CD4-positive, alpha-beta memory T cell (primary cell): Measurements from ENCODE around the gene NSD1. TPM values are rescaled to one million over a fixed set of nuclear protein-coding genes. Genes with fewer than 3 reads are reported as not detected.

Experiments
- CTCF ChIA-PET: fragments of 350-600 bp; sonication (Branson Sonifier 250); formaldehyde crosslinking; loops from one replicate; lab custom pipeline; 2021; ENCODE audit warnings: inconsistent platforms; ENCODE audit not compliant: partially characterized antibody; lab: Charles Lee
- POLR2A ChIA-PET: fragments of 350-600 bp; sonication (Branson Sonifier 250); formaldehyde crosslinking; loops from one replicate; lab custom pipeline; 2021; ENCODE audit not compliant: partially characterized antibody; lab: Charles Lee
- DNase-seq, 5 donors: peaks; one replicate each; pipeline versions ENCODE4 v3.0.0 to v3.0.0-alpha.2; 2020 to 2022; ENCODE audit warnings: mixed read lengths in 1 of 5
- H3K27ac ChIP-seq: one replicate; pipeline ENCODE4 v1.7.0; 2013; ENCODE audit warnings: low read depth, low read length
- H3K27me3 ChIP-seq: 2 replicates; pipeline ENCODE4 v1.7.0; 2013; ENCODE audit warnings: mild to moderate bottlenecking, low read length, moderate library complexity; ENCODE audit not compliant: insufficient read depth
- H3K36me3 ChIP-seq: 2 replicates; pipeline ENCODE4 v1.7.0; 2013; ENCODE audit warnings: mild to moderate bottlenecking, low read length, moderate library complexity; ENCODE audit not compliant: insufficient read depth
- H3K4me1 ChIP-seq: 2 replicates; pipeline ENCODE4 v1.7.0; 2013; ENCODE audit warnings: mild to moderate bottlenecking, low read length, moderate library complexity; ENCODE audit not compliant: insufficient read depth
- H3K4me3 ChIP-seq, 2 donors: one replicate each; pipeline ENCODE4 v1.7.0; 2013; ENCODE audit warnings: low read length in 2 of 2, mild to moderate bottlenecking in 1 of 2
- H3K9me3 ChIP-seq, 2 donors: one replicate each; pipeline ENCODE4 v1.7.0; 2013; ENCODE audit warnings: low read length in 2 of 2, control low read depth in 1 of 2; ENCODE audit not compliant: control insufficient read depth in 1 of 2
- H3K27ac Mint-ChIP-seq, 7 donors: one replicate each; pipeline ENCODE4 v1.8.0; 2020 to 2021; ENCODE audit warnings: mixed read lengths in 7 of 7, mild to moderate bottlenecking in 6 of 7, inconsistent platforms in 3 of 7, moderate library complexity in 3 of 7
- H3K27me3 Mint-ChIP-seq, 2 donors: one replicate each; pipeline ENCODE4 v1.8.0; 2020 to 2021; ENCODE audit warnings: mixed read lengths in 2 of 2
- H3K36me3 Mint-ChIP-seq, 2 donors: one replicate each; pipeline ENCODE4 v1.8.0; 2020 to 2021; ENCODE audit warnings: mixed read lengths in 2 of 2, inconsistent platforms in 1 of 2, mild to moderate bottlenecking in 1 of 2
- H3K4me1 Mint-ChIP-seq, 4 donors: one replicate each; pipeline ENCODE4 v1.8.0; 2020 to 2021; ENCODE audit warnings: mixed read lengths in 4 of 4, mild to moderate bottlenecking in 1 of 4
- H3K4me3 Mint-ChIP-seq, 8 donors: one replicate each; pipeline ENCODE4 v1.8.0; 2020 to 2021; ENCODE audit warnings: mixed read lengths in 8 of 8, mild to moderate bottlenecking in 7 of 8, moderate library complexity in 6 of 8, inconsistent platforms in 3 of 8
- H3K9me3 Mint-ChIP-seq, 8 donors: one replicate each; pipeline ENCODE4 v1.8.0; 2020 to 2021; ENCODE audit warnings: mixed read lengths in 8 of 8, mild to moderate bottlenecking in 5 of 8, inconsistent platforms in 3 of 8, moderate library complexity in 1 of 8
- intact Hi-C: fragments of 100-400 bp; cut with micrococcal nuclease; formaldehyde crosslinking; loops from one replicate; pipeline ENCODE4 v1.15.1; 2023
- polyA plus RNA-seq, 2 donors: library from polyadenylated mRNA; unstranded; fragments of 300-500 nt; fragmentation: Illumina TruSeq; gene quantifications; one replicate each; pipeline ENCODE4 v1.2.3, GENCODE V29; 2021
- total RNA-seq, 2 experiments: library from RNA; stranded (reverse); gene quantifications; one replicate each; pipeline ENCODE4 v1.2.3, GENCODE V29; 2021

Gene NSD1
- total and polyA plus RNA-seq, 4 experiments from 2014 or later = 14.3 to 122 (median 90.0) TPM

- ChIA-PET CTCF (no interaction called here), POLR2A (no interaction called here)
- no peaks in the 10 kb centered on the region for H3K4me1 ChIP-seq
- no peaks in the 10 kb centered on the region for H3K9me3 Mint-ChIP-seq
- H3K9me3 ChIP-seq = no peaks in the 10 kb centered on the region
- peak overlapping the region in 5 of 7 donors; percentile 10 to 57 (median 27) for H3K27ac Mint-ChIP-seq
- intact Hi-C loops = no loop called here
- no peaks in the 10 kb centered on the region for H3K27me3 ChIP-seq
- H3K27ac ChIP-seq = no peak overlapping the region
- peaks cover 31% of the 10 kb centered on the region for H3K36me3 ChIP-seq
- no peak overlapping the region for H3K4me3 Mint-ChIP-seq
- H3K27me3 Mint-ChIP-seq = no peaks in the 10 kb centered on the region
- H3K4me3 ChIP-seq = no peak overlapping the region
- peaks cover 50 to 74% of the 10 kb centered on the region in 2 donors for H3K36me3 Mint-ChIP-seq
- peaks cover 5 to 12% (median 7%) of the 10 kb centered on the region in 4 donors for H3K4me1 Mint-ChIP-seq
- no peak for DNase-seq
Observed at GRCh38 chr5:177212242-177212641, 78.7 kb downstream of the NSD1 start.

GRCh38 chr5:177220576-177220975, 87.0 kb downstream of the NSD1 start:
- H3K36me3 Mint-ChIP-seq = peaks cover 9 to 47% of the 10 kb centered on the region in 2 donors
- H3K4me1 ChIP-seq = peaks cover 3% of the 10 kb centered on the region
- H3K27ac Mint-ChIP-seq = no peak overlapping the region
- H3K4me3 Mint-ChIP-seq = no peak overlapping the region
- intact Hi-C loops = no loop called here
- CTCF ChIA-PET = interaction anchor here (0.9 to 1.5 kb wide), 2 partner anchors 109 to 110 kb away, joined by 3 to 5 read pairs; no protein-coding TSS in a partner anchor
- no peaks in the 10 kb centered on the region for H3K27me3 ChIP-seq
- no peaks in the 10 kb centered on the region for H3K9me3 ChIP-seq
- DNase-seq = no peak
- peaks cover 5% of the 10 kb centered on the region for H3K36me3 ChIP-seq
- POLR2A ChIA-PET = interaction anchor here (1.1 kb wide), 1 partner anchor 13 kb away, joined by 3 read pairs; no protein-coding TSS in a partner anchor
- no peak overlapping the region for H3K4me3 ChIP-seq
- H3K4me1 Mint-ChIP-seq = peaks cover 26 to 45% (median 36%) of the 10 kb centered on the region in 4 donors
- no peaks in the 10 kb centered on the region for H3K9me3 Mint-ChIP-seq
- H3K27ac ChIP-seq = no peak overlapping the region
- no peaks in the 10 kb centered on the region for H3K27me3 Mint-ChIP-seq

GRCh38 chr5:177222269-177222668, 88.7 kb downstream of the NSD1 start:
- no peak for DNase-seq
- Histone ChIP-seq H3K4me3 (no peak overlapping the region), H3K4me1 (peaks cover 3% of the 10 kb centered on the region), H3K27ac (no peak overlapping the region), H3K27me3 (no peaks in the 10 kb centered on the region), H3K9me3 (no peaks in the 10 kb centered on the region), H3K36me3 (peaks cover 10% of the 10 kb centered on the region)
- Mint-ChIP-seq H3K4me1 (peaks cover 25 to 42% (median 33%) of the 10 kb centered on the region in 4 donors), H3K27me3 (no peaks in the 10 kb centered on the region), H3K36me3 (peaks cover 13 to 44% of the 10 kb centered on the region in 2 donors), H3K27ac (peak overlapping the region in 2 of 7 donors; percentile 4 to 30), H3K9me3 (no peaks in the 10 kb centered on the region), H3K4me3 (no peak overlapping the region)
- ChIA-PET POLR2A (no interaction called here), CTCF (interaction anchor here (1.6 kb wide), 1 partner anchor 108 kb away, joined by 6 read pairs; no protein-coding TSS in a partner anchor)
- intact Hi-C loops = no loop called here

GRCh38 chr5:177225798-177226197, 92.2 kb downstream of the NSD1 start:
- ChIA-PET CTCF (interaction anchor here (0.8 kb wide), 1 partner anchor 10 kb away, joined by 3 read pairs; no protein-coding TSS in a partner anchor), POLR2A (no interaction called here)
- Mint-ChIP-seq H3K27me3 (no peaks in the 10 kb centered on the region), H3K9me3 (peaks cover 0 to 1% (median 0%) of the 10 kb centered on the region in 8 donors), H3K4me3 (no peak overlapping the region), H3K4me1 (peaks cover 22 to 40% (median 30%) of the 10 kb centered on the region in 4 donors), H3K27ac (no peak overlapping the region), H3K36me3 (peaks cover 21 to 47% of the 10 kb centered on the region in 2 donors)
- H3K9me3 ChIP-seq = no peaks in the 10 kb centered on the region
- no peaks in the 10 kb centered on the region for H3K4me1 ChIP-seq
- intact Hi-C loops = no loop called here
- no peaks in the 10 kb centered on the region for H3K27me3 ChIP-seq
- no peak overlapping the region for H3K4me3 ChIP-seq
- H3K36me3 ChIP-seq = peaks cover 6% of the 10 kb centered on the region
- DNase-seq = no peak
- H3K27ac ChIP-seq = no peak overlapping the region

- POLR2A ChIA-PET = interaction anchor here (1.2 kb wide), 1 partner anchor 94 kb away, joined by 3 read pairs; the partner anchor contains the start of gene NSD1
- H3K9me3 ChIP-seq = no peaks in the 10 kb centered on the region
- CTCF ChIA-PET = no interaction called here
- H3K4me3 ChIP-seq = no peak overlapping the region
- DNase-seq = no peak
- H3K27ac ChIP-seq = no peak overlapping the region
- peaks cover 19 to 34% (median 25%) of the 10 kb centered on the region in 4 donors for H3K4me1 Mint-ChIP-seq
- H3K36me3 Mint-ChIP-seq = peaks cover 18 to 45% of the 10 kb centered on the region in 2 donors
- peaks cover 0 to 1% (median 0%) of the 10 kb centered on the region in 8 donors for H3K9me3 Mint-ChIP-seq
- peaks cover 6% of the 10 kb centered on the region for H3K36me3 ChIP-seq
- H3K4me1 ChIP-seq = no peaks in the 10 kb centered on the region
- no peaks in the 10 kb centered on the region for H3K27me3 ChIP-seq
- no peak overlapping the region for H3K4me3 Mint-ChIP-seq
- peak overlapping the region in 2 of 7 donors; percentile 8 to 55 for H3K27ac Mint-ChIP-seq
- H3K27me3 Mint-ChIP-seq = no peaks in the 10 kb centered on the region
- intact Hi-C loops = no loop called here
Observed at GRCh38 chr5:177226860-177227259, 93.3 kb downstream of the NSD1 start.

- no peaks in the 10 kb centered on the region for H3K9me3 ChIP-seq
- Mint-ChIP-seq H3K27ac (no peak overlapping the region), H3K27me3 (no peaks in the 10 kb centered on the region), H3K4me3 (no peak overlapping the region), H3K36me3 (peaks cover 24 to 50% of the 10 kb centered on the region in 2 donors), H3K4me1 (peaks cover 14 to 41% (median 33%) of the 10 kb centered on the region in 4 donors), H3K9me3 (peaks cover 0 to 1% (median 0%) of the 10 kb centered on the region in 8 donors)
- H3K4me1 ChIP-seq = no peaks in the 10 kb centered on the region
- no peak overlapping the region for H3K4me3 ChIP-seq
- peaks cover 6% of the 10 kb centered on the region for H3K36me3 ChIP-seq
- ChIA-PET POLR2A (no interaction called here), CTCF (no interaction called here)
- no peak for DNase-seq
- H3K27me3 ChIP-seq = no peaks in the 10 kb centered on the region
- H3K27ac ChIP-seq = no peak overlapping the region
- intact Hi-C loops = no loop called here
Observed at GRCh38 chr5:177228751-177229150, 95.2 kb downstream of the NSD1 start.

GRCh38 chr5:177230660-177231059, 97.1 kb downstream of the NSD1 start:
- CTCF ChIA-PET = interaction anchor here (2.5 kb wide), 1 partner anchor 117 kb away, joined by 8 read pairs; no protein-coding TSS in a partner anchor
- H3K4me1 Mint-ChIP-seq = peaks cover 17 to 46% (median 30%) of the 10 kb centered on the region in 4 donors
- Histone ChIP-seq H3K9me3 (no peaks in the 10 kb centered on the region), H3K4me3 (no peak overlapping the region), H3K27ac (no peak overlapping the region), H3K4me1 (no peaks in the 10 kb centered on the region), H3K36me3 (peaks cover 8% of the 10 kb centered on the region), H3K27me3 (no peaks in the 10 kb centered on the region)
- intact Hi-C loops = no loop called here
- no peaks in the 10 kb centered on the region for H3K27me3 Mint-ChIP-seq
- H3K4me3 Mint-ChIP-seq = no peak overlapping the region
- H3K9me3 Mint-ChIP-seq = peaks cover 0 to 1% (median 0%) of the 10 kb centered on the region in 8 donors
- peaks cover 24 to 51% of the 10 kb centered on the region in 2 donors for H3K36me3 Mint-ChIP-seq
- no peak for DNase-seq
- POLR2A ChIA-PET = no interaction called here
- H3K27ac Mint-ChIP-seq = peak overlapping the region in 2 of 7 donors; percentile 26 to 31
